ENCODE data around the gene GCGR.

DNA sequence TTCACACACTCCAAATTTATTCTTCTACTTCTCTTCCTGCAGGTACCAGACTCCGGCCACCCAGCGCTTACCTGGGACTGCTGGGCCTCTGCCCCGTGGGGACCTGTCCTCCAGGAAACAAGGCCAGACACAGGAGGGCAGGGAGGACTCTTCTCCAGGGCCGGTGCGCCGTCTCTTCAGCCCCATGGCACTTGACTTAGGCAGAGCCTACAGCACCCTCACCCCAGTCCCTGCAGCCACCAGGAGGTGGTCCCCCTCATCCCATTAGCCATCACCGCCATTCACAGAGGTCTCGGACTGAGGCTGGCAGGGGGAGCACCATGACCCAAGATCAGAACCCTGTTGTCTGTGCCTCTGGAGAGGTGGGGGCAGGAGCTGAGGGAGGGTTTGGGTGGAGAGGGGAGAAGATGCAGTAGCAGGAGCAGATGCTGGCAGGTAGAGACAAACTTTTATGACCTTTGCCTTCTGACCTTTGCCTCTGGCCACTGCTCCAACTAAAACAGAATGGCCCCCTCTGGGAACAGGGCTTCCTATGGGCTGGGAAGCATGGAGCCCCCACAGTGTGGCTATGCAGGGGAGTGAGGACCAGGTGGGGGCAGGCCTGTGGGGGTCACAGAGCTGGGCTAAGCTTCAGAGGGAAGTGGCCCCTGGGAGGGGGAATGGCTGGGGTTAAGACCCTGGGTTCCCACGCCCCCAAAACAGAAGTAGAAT lies 1.7 kb upstream of the GCGR start:
- TF ChIP-seq, protein P1, sequence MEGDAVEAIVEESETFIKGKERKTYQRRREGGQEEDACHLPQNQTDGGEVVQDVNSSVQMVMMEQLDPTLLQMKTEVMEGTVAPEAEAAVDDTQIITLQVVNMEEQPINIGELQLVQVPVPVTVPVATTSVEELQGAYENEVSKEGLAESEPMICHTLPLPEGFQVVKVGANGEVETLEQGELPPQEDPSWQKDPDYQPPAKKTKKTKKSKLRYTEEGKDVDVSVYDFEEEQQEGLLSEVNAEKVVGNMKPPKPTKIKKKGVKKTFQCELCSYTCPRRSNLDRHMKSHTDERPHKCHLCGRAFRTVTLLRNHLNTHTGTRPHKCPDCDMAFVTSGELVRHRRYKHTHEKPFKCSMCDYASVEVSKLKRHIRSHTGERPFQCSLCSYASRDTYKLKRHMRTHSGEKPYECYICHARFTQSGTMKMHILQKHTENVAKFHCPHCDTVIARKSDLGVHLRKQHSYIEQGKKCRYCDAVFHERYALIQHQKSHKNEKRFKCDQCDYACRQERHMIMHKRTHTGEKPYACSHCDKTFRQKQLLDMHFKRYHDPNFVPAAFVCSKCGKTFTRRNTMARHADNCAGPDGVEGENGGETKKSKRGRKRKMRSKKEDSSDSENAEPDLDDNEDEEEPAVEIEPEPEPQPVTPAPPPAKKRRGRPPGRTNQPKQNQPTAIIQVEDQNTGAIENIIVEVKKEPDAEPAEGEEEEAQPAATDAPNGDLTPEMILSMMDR (IDR thresholded peaks at IDR 0.05; ENCODE audit: low read depth, low read length): no peak
- no peak for TF ChIP-seq EZH2phosphoT487 (IDR thresholded peaks at IDR 0.05; ENCODE audit: low read depth)
